HG03442 (cell line): ENCODE data around the gene CTNNAL1.
A peak's percentile ranks its signal among the peaks of the same experiment; 100 is the strongest.
"Not testable (repeated sequence)": the region's sequence is repeated elsewhere in the genome, so short reads cannot be mapped to it uniquely, and the experiment has no call there.

Source experiments
- ATAC-seq: cut with Tn5 transposase; IDR thresholded peaks from one replicate; pipeline ENCODE4 v1.9.1; 2021; ENCODE audit warnings: mild to moderate bottlenecking, moderate library complexity; ENCODE audit not compliant: unreplicated experiment

CTNNAL1 gene

DNA sequence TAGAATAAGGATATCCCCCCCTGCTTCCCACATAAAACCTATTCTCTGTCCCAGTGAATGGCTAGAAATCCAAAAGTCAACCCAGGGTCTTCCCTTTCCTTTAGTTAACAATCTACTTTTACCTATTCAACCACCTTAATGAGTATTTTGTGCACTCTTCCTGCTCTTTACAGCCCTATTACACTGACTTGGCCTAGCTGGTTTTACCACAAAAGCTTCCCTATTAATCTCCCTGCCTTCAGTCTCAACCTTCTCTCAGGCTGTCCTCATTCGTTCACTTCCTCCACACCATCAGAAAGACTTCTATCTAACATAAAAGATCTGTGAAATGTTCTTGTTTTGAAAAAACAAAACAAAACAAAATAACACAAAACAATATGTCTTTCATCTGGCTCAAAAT, 16.2 kb downstream of the CTNNAL1 start:
- ATAC-seq: no peak

GRCh38 chr9:108996643-108997042, 16.7 kb downstream of the CTNNAL1 start:
- no peak for ATAC-seq

GRCh38 chr9:108994695-108995094, 18.6 kb downstream of the CTNNAL1 start:
- ATAC-seq: peak; percentile 72

DNA sequence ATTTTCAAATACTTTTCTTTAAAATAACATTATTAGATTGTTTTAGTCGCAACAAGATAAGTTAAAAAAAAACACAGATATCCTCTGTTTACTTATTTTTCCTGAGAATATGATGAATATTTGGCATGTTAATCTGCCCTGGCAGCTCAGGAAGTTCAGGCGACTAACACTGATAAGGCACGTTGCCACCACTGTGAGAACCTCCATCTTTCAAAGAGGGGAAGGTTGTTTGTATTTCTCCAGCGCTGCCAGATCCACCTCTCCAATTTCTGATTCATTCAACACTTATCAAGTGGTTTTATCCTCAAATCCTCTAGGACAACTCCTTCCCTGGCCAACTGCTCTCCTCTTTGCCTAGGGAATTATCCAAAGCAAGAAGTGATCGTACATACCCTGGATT, 21.8 kb downstream of the CTNNAL1 start:
- no peak for ATAC-seq

DNA sequence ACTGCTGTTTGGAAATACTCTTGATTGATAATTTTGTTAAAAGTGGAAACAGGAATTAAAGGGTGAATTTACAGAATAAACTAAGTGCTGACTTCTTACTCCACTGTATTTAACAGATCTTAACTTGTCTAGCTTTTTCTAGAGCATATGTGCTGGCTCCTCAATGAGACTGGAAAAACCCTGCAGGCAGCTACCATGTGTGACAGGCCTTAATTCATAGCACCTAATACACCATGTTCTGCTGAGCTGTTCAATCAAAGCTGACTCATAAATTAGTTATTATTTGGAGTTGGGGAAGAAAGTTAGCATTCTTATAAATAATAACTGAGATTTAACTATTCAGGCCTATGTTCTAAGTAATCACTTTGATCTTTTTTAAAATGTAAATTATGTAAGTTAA, 29.4 kb downstream of the CTNNAL1 start:
- no peak for ATAC-seq

DNA sequence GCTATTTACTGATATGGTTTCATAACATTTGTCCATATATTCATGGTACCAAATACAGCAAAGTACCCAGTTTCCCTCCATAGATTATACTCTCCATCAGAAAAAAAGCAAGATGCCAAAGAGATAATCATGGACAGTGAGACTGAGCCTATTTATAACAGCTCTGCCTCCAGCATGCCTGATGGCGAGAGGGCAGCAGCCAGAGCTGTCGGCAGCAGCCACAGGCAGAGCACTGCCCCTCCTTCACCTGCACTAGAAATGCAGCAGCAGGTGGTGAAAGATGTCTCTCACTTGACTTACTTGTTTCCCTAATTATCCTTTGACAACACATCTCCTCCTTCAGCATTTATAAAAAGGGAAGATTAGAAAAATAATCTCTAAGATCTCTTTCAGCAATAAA, 32.4 kb downstream of the CTNNAL1 start:
- ATAC-seq: no peak

DNA sequence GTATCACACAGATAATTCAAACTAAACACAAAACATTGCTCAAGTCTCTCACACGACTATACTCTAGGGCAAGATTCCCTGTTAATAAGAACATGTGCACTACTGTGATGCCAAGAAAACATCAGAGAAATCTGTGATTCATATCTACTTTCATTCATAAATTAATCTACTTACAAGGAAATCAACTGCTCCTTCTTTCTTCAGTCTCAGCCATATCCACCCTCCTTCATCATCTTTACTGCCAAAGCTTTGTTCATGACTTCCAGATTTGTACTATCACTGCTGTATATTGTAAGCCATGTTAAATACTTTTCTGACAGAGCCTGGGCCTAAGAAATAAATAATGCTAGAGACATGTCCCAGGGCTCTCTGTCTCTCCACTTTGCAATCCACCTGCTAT, 35.1 kb downstream of the CTNNAL1 start:
- ATAC-seq: no peak

- no peak for ATAC-seq
Measured at GRCh38 chr9:108973895-108974294, 39.4 kb downstream of the CTNNAL1 start.

DNA sequence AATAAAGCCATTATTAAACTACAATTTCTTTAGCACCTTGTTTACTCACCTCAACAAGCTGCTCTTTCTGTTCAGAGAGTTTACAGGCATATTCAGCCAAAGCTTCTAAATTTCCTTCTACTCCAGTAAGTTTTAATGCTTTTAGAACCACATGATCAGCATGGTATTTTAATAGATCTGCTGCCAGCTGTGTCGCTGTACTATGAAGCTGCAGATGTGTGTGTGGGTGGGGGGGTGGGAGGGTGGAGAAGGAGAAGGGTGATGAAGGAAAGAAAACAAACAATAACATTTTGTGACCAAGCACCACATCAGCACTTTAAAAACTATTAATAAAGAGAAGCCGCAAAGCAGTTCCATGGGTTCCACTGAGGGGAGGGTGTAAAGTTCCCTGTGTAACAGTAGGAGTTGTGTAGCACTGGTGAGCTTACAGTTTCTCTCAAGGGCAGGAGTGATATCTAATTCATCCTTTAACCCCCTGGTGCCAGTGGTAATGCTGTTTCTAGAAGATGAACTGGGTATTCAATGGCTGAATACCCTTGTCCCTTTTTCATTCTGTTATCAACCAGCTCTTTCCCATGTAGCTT, 40.6 kb downstream of the CTNNAL1 start:
- ATAC-seq: no peak

DNA sequence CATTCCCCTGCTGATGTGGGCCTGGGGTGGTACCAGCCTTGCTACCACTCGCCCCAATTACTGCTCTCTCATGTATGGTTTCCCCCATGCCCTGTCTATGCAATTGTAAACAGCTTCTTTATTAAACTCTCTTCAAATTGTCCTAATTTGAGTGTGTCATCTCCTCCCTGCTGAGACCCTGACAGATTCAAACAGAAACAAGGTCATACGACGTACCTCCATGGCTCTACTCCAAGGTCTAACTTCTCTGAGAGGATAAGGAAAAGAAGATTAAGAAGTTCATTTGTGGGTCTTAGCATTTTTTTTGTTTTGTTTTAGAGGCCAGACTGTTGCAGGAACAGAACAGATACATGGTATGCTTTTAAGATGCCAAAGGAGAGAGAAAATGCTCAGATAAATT, 41.1 kb downstream of the CTNNAL1 start:
- ATAC-seq: no peak

DNA sequence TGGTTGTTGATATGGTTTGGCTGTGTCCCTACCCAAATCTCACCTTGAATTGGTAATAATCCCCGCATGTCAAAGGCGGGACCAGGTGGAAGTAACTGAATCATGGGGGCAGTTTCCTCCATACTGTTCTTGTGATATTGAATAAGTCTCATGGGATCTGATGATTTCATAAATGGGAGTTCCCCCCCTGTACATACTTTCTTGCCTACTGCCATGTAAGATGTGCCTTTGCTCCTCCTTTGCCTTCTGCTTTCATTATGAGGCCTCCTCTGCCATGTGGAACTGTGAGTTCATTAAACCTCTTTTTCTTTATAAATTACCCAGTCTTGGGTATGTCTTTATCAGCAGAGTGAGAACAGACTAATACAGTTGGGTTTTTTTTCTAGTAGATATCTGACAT, 41.9 kb downstream of the CTNNAL1 start:
- not testable (repeated sequence) for ATAC-seq

DNA sequence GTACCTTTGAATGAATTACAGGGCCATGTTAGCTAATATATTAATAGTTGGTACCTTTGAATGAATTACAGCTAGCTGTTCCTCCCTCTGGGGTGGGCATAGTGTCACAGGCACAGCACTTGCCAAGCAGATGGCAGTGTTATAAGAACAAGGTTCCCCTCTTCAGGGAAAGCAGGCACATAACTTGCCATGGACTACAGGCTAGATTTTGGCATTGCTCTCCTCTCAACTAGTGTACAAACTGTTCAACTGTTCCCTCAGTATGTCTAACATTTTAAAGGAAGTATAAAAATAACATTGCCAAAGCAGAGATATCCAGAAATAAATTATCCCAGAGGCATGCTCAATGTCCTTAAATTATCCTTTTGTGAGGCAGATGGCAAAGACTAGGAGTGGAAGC, 45.4 kb downstream of the CTNNAL1 start:
- ATAC-seq: no peak

GRCh38 chr9:108963459-108964143, 49.7 kb downstream of the CTNNAL1 start:
- ATAC-seq: no peak

DNA sequence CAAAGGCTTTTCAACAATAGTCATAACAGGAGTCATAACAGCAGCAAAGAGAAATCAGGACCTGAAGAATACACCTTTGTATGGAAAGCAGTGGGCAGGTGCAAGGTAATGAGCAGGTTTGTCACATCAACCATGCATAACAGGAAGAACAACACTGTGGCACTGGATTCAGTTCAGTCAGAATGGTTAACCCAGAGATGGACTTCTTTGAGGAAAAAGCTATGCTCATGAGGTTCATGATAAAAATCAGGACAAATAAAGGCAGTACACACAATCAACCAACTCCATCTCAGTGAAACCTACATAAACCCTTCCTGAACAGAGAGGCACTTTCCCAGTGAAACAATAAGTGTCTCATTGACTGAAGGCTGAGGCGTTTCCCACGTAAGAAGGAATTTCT, 52.1 kb downstream of the CTNNAL1 start:
- no peak for ATAC-seq

DNA sequence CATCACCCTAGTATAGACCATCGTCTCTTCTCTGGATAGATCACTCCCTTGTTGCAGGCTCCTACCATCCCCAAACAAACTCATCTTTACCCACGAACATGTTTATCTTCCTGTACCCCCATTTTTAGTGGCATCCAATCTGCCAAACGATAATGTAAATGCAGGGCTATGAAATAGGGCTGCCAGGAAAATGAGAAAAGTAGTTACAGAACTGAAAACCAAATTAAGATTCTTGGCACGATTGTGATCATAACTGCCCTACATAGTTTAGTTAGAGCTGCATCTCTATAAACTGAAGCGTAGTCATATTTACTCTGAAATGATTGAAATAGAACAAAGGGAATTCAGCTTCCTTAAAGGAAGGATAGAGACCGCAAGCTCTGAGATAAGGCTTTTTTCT, 53.0 kb downstream of the CTNNAL1 start:
- no peak for ATAC-seq

DNA sequence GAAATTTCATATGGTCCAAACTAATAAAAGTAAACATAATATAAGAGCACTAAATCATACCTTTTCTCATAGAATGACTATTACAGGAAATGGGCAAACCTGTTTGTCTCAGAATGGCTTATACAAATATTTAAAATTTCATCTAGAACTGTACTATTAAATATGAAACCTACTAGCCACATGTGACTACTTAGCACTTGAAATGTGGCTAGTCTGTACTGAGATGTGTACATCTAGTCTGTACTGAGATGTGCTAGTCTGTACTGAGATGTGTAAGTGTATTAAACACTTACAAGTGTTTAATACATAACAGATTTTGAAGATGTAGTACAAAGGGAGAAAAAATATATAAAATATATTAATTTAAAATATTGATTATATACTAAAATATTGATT, 56.7 kb downstream of the CTNNAL1 start:
- ATAC-seq: peak; percentile 41

DNA sequence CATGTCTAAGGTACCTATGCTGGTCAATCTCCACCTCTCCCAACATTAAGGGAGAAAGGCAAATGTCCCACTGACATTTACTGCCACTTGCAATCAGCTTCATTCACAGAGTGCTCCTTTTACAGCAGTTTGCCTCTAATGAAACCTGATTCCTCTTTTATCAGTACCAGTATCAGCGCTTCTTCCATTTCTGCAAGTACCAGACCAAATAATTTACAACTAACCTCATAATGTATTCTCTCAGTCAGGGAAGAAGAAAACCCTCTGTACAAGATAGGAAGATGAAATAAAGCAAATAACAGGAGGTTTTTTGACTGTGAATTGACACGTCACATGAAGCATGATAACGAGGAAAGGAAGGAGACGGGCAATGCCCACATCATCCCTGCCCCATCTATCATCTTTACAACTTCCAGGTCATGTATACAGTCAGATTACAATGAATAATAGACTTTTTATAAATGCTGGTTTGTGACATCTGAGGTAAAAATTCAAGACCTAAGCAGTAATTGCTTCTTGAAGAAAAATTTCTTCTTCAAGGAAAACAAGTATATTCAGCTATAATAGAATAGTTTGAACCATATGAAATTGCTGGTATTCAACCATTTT, 57.2 kb downstream of the CTNNAL1 start:
- ATAC-seq: no peak

GRCh38 chr9:108953983-108954574, 59.2 kb downstream of the CTNNAL1 start:
- no peak for ATAC-seq

DNA sequence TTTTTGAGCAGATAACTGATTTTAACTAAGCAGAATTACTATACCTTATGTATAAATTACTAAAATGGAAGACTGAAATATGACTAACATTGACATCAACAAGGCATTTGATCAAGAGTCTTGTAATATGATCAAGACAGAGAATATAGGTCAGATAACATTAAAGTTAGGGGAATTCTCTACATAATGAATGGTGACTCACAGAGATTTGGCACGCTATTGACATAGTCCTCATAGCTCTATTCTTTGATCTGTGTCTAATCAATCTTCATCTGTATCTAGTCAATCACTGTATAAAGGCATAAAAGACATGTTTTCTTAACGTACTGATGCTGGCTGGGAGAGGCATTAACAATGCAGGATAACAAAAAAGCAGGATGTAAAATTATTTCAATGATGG, 61.7 kb downstream of the CTNNAL1 start:
- ATAC-seq: no peak

- no peak for ATAC-seq
Measured at GRCh38 chr9:108950168-108950567, 63.1 kb downstream of the CTNNAL1 start.

- ATAC-seq: no peak
Measured at GRCh38 chr9:108939975-108940374, 73.3 kb downstream of the CTNNAL1 start.
